HG03095 (cell line): Measurements from ENCODE around the gene SCEL.
"Not testable (repeated sequence)": the region's sequence is repeated elsewhere in the genome, so short reads cannot be mapped to it uniquely, and the experiment has no call there.

Experiments
- ATAC-seq: cut with Tn5 transposase; IDR thresholded peaks from one replicate; pipeline ENCODE4 v1.9.1; 2021; ENCODE audit warnings: moderate library complexity; ENCODE audit not compliant: unreplicated experiment

Gene SCEL

DNA sequence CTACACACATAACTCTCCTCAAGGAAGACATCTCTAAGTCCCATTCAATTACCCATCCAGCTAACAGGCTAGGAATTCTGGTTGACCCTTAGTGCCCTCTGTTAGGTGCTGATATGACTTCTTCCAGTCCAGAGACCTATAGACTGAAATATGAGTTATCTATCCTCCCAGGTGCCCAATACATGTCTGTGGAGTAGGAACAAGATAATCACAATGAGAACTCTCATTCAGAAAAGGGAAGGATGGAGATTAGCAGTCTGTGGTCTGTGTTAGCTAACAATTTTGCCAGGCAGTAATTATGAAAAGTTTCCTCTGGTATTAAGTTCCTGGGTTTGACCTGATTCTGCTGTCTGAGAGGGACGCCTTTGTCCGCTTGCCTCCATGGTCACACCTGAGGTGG, 117.8 kb downstream of the SCEL start:
- ATAC-seq, result no peak

DNA sequence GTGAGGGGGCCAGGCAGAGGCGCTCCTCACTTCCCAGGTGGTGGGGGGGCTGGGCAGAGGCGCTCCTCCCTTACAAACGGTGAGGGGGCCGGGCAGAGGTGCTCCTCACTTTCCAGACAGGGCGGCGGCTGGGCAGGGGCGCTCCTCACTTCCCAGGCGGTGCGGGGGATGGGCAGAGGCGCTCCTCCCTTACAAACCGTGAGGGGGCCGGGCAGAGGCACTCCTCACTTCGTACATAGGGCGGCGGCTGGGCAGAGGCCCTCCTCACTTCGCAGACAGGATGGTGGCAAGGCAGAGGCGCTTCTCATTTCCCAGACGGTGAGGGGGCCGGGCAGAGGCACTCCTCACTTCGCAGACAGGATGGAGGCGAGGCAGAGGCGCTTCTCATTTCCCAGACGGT, 124.5 kb downstream of the SCEL start:
- ATAC-seq, result not testable (repeated sequence)

- no peak for ATAC-seq
Measured at GRCh38 chr13:77660841-77661250, 125.3 kb downstream of the SCEL start.

DNA sequence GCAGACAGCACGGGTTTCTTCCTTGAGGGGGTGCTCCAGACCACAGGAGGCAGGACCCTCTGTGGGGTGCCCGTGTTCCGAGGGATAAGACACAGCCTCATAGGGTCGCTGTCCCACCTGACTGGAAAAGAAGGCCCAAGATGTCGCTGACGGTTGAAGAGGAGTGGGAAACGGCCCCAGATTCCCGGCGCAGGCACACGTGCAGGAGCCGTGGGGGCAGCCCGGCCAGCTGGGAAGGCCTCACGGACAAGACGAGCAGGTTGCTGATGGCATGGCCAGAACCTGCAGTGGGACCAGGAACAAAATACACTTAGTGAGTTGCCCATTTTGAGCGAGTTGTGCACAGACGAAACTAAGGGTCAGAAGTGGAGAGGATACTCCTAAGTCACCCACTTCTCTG, 126.8 kb downstream of the SCEL start:
- ATAC-seq, result not testable (repeated sequence)

- ATAC-seq, result not testable (repeated sequence)
Measured at GRCh38 chr13:77662831-77663230, 127.3 kb downstream of the SCEL start.

GRCh38 chr13:77674852-77675251, 139.3 kb downstream of the SCEL start:
- ATAC-seq, result no peak

GRCh38 chr13:77678691-77679235, 143.3 kb downstream of the SCEL start:
- ATAC-seq, result no peak

DNA sequence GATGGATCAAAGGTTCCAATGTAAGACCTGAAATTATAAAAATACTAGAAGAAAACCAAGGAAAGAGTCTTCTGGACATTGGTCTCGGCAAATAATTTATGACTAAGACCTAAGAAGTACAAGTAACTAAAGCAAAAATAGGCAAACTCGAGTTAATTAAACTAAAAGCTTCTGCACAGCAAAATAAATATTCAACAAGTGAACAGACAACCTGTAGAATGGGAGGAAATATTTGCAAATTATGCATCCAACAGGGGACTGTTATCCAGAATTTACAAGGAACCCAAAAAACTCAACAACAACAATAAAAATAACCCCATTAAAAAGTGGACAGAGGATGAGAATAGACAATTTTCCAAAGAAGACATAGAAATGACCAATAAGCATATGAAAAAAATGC, 152.3 kb downstream of the SCEL start:
- ATAC-seq, result no peak

- no peak for ATAC-seq
Measured at GRCh38 chr13:77691871-77692270, 156.4 kb downstream of the SCEL start.

- ATAC-seq, result no peak
Measured at GRCh38 chr13:77692746-77693448, 157.4 kb downstream of the SCEL start.

GRCh38 chr13:77693449-77693940, 158.0 kb downstream of the SCEL start:
- no peak for ATAC-seq
